ENCODE data around the gene TSPAN4.

The TSPAN4 gene

GRCh38 chr11:802018-802617 is 40.5 kb upstream of the TSPAN4 start:
- DNase-seq (ENCODE audit: insufficient read length, low spot score) (no peak), FAIRE-seq (no peak)
- no peak for TF ChIP-seq CTCF (IDR thresholded peaks at IDR 0.05; ENCODE audit: insufficient read depth, missing control alignments)

DNA sequence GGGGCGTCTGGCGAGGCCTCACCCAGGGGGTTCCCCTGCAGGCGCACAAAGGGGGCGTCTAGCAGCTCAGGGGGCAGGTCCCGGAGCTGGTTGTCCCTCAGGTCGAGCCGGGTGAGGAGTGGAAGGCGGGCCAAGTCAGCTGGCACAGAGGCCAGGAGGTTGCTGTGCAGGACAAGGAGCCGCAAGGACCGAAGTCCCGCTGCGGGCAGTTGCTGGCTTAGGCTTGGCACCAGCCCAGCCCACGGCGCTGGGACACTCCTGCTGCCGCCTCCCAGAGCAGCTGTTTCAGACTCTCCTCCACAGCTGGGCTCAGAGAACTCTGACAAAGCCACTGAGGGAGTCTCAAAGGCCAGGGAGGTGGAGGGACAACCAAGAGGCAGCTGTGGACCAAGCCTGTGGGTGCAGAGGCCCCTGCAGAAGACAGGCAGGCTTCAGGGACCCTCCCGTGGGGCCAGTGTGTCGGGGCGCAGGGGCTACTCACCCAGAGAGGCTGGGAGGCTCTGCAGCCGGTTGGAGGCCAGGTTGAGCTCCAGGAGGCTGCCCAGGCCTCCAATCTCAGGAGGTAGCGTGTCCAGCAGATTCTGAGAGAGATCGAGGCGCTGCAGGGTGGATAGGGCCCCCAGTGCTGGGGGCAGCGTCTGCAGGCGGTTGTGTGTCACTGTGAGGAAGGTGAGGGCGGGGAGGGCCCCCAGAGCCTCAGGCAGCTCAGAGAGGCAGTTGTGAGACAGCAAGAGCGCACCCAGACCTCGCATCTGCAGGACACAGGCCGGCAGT is 39.8 kb upstream of the TSPAN4 start:
- no peak for FAIRE-seq
- no peak for TF ChIP-seq CTCF (IDR thresholded peaks at IDR 0.05; ENCODE audit: insufficient read depth, missing control alignments)
- DNase-seq (ENCODE audit: insufficient read length, low spot score), result no peak

DNA sequence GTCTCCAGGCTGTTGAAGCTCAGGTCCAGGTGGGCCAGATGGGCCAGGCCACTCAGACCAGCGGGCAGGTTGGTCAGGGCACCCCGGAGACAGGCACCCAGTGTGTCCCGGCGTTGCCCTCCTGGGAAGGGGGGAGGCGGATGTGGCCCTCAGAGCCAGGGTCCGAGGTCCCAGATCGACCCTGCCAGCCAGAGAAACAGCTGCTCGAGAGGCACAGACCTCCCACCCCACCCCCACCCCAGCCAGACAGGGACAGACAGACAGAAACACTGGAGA is 39.2 kb upstream of the TSPAN4 start:
- no peak for TF ChIP-seq CTCF (IDR thresholded peaks at IDR 0.05; ENCODE audit: insufficient read depth, missing control alignments)
- FAIRE-seq, result no peak

DNA sequence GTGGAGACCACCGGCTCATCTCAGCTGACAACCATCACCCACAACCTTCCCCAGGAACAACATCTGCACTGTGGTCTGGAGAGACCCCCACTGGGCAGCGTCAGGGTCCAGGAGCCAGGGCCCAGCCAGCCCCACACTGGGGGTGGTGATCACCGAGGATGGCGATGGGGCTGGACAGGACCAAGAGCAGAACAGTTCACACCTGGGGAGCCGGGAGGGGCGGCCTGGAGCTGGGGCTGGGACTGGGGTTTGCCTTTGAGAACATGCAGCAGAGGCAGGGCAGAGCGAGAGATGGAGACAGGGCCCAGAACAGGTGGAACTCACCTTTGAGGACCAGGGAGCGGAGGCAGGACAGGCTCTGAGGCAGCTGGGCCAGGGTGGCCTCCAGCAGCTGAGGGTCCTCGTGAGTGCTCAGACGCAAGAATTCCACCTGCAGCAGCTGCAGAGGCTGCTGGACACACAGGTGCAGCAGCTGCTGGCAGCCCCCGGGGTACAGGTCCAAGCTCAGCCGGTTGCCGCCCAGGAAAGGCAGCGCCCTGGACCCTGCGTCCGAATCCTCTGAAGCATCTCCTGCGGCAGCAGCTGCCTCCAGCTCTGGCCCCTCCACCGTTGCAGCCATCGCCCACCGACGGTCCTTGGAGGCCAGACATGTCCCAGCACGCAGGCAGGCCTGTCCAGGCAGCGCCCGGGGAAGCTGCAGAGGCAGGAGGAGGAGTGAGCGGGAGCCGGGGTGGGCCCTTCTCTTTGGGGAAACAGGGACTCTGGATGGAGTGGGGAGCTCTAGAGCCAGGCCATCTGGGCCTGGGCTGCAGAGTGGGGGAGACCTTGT is 38.7 kb upstream of the TSPAN4 start:
- DNase-seq (ENCODE audit: insufficient read length, low spot score), result no peak
- TF ChIP-seq CTCF (IDR thresholded peaks at IDR 0.05; ENCODE audit: insufficient read depth, missing control alignments), result no peak
- no peak for FAIRE-seq

More for the DNA sequence above, 39.2 kb upstream of the TSPAN4 start:
- DNase-seq (ENCODE audit: insufficient read length, low spot score), result no peak

- no peak for TF ChIP-seq CTCF (IDR thresholded peaks at IDR 0.05; ENCODE audit: insufficient read depth, missing control alignments)
- FAIRE-seq (no peak), DNase-seq (ENCODE audit: insufficient read length, low spot score) (no peak)
These were observed 38.1 kb upstream of the TSPAN4 start for GRCh38 chr11:804599-804964.

- FAIRE-seq, result no peak
- TF ChIP-seq CTCF (IDR thresholded peaks at IDR 0.05; ENCODE audit: insufficient read depth, missing control alignments), result no peak
- DNase-seq (ENCODE audit: insufficient read length, low spot score), result no peak
These were observed 34.0 kb upstream of the TSPAN4 start for GRCh38 chr11:808427-809286.
